ENCODE measurements around the gene MYL5.

DNA sequence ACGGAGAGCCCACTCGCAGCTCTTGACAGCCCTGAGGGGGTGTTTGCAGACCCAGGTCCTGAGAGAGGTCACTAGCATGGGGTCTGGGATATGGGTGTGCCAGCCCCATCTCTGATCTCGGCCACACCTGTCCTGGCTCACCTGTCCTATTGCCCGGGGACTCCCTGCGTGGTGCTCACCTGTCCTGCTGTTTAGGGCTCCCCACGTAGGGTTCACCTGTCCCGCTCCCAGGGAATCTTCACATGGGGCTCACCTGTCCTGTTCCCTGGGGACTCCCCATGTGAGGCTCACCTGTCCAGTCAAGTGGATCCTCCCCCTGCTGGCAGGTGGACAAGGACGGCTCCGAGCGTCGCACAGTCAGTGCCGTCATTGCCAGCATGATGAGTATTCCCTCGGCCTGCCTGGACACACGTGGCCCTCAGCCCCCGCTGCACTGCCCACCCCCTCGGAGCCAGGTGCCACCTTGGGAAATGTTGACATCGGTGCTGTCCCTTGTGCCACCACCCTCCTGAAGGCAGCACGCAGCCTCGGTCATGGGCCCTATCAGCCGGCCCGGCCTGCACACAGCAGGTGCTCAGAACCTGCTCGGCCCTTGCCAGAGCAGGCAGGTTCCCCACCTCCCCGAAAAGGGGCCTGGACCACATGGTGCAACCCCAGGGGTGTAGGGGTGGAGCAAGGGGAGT is 8.3 kb downstream of the MYL5 start:
- TF ChIP-seq CTCF (IDR thresholded peaks at IDR 0.05) (no peak), POLR2A (IDR thresholded peaks at IDR 0.05) (no peak)
